OCI-LY7 (cell line): ENCODE data around the gene ARL2. TPM values are rescaled to one million over a fixed set of nuclear protein-coding genes. Genes with fewer than 3 reads are reported as not detected.

Experiments
- BruUV-seq: library from RNA; stranded (reverse); fragments of 400-500 nt; replicated peaks from 2 replicates; lab custom pipeline; 2021; lab: Mats Ljungman, UMichigan
- CTCF ChIA-PET: fragments of 300-600 bp; sonication (Branson Sonifier 250); formaldehyde crosslinking; loops from one replicate; lab custom pipeline; 2022; ENCODE audit warnings: antibody characterized with exemption; ENCODE audit not compliant: unreplicated experiment; lab: Charles Lee
- POLR2A ChIA-PET: fragments of 300-600 bp; sonication (Branson Sonifier 250); formaldehyde crosslinking; loops from one replicate; lab custom pipeline; 2022; ENCODE audit warnings: antibody characterized with exemption; lab: Charles Lee
- DNase-seq: peaks from one replicate; pipeline ENCODE4 v3.0.0-alpha.2; 2015; ENCODE audit warnings: low spot score
- H2AFZ ChIP-seq: fragments of 200-600 bp; sonication (generic), shearing (Covaris generic); 2 replicates; pipeline ENCODE4 v1.6.1; 2014; ENCODE audit warnings: mild to moderate bottlenecking, antibody characterized with exemption, low read length, moderate library complexity
- H3K27ac ChIP-seq: fragments of 200-600 bp; sonication (generic); 2 replicates; pipeline ENCODE4 v1.5.1; 2014; ENCODE audit warnings: mixed run types, low read depth, mild to moderate bottlenecking, moderate library complexity, low read length, inconsistent platforms; ENCODE audit not compliant: poor library complexity, severe bottlenecking
- H3K36me3 ChIP-seq: fragments of 200-600 bp; sonication (generic); 2 replicates; pipeline ENCODE4 v1.6.1; 2014; ENCODE audit warnings: mild to moderate bottlenecking, antibody characterized with exemption, low read length, moderate library complexity, mixed read lengths; ENCODE audit not compliant: insufficient read depth
- H3K4me1 ChIP-seq: fragments of 200-600 bp; sonication (generic); 2 replicates; pipeline ENCODE4 v1.5.1; 2014; ENCODE audit warnings: mild to moderate bottlenecking, low read length; ENCODE audit not compliant: insufficient read depth, poor library complexity, severe bottlenecking
- H3K4me2 ChIP-seq: fragments of 200-600 bp; sonication (generic); 2 replicates; pipeline ENCODE4 v1.6.1; 2014; ENCODE audit warnings: mild to moderate bottlenecking, low read length
- H3K4me3 ChIP-seq: fragments of 200-600 bp; sonication (generic); 2 replicates; pipeline ENCODE4 v1.5.1; 2014; ENCODE audit warnings: mild to moderate bottlenecking, low read depth, low read length; ENCODE audit not compliant: poor library complexity, severe bottlenecking
- H3K79me2 ChIP-seq: fragments of 200-600 bp; sonication (generic); 2 replicates; pipeline ENCODE4 v1.6.1; 2016; ENCODE audit warnings: low read depth, mild to moderate bottlenecking, low read length, moderate library complexity, mixed read lengths; ENCODE audit not compliant: insufficient read depth
- H3K9me2 ChIP-seq: fragments of 200-600 bp; sonication (generic); 2 replicates; pipeline ENCODE4 v1.6.1; 2016; ENCODE audit warnings: mild to moderate bottlenecking, low read length, mixed read lengths; ENCODE audit not compliant: insufficient read depth
- H3K9me3 ChIP-seq: fragments of 200-600 bp; sonication (generic); 2 replicates; pipeline ENCODE4 v1.6.1; 2014; ENCODE audit warnings: mild to moderate bottlenecking, mixed run types, low read length, mixed read lengths
- H4K20me1 ChIP-seq: fragments of 200-600 bp; sonication (generic); 2 replicates; pipeline ENCODE4 v1.6.1; 2014; ENCODE audit warnings: mild to moderate bottlenecking, antibody characterized with exemption, low read length, moderate library complexity, mixed read lengths; ENCODE audit not compliant: insufficient read depth
- EZH2phosphoT487 ChIP-seq: fragments of 200-600 bp; sonication (generic); IDR thresholded peaks from 2 replicates; pipeline ENCODE4 v1.6.1; 2018; ENCODE audit warnings: low read depth, borderline replicate concordance, mild to moderate bottlenecking, mixed run types, antibody characterized with exemption, low read length, moderate library complexity, mixed read lengths
- intact Hi-C: fragments of 100-400 bp; cut with micrococcal nuclease; formaldehyde crosslinking; loops from one replicate; pipeline ENCODE4 v1.10.0; 2022; ENCODE audit not compliant: unreplicated experiment
- total RNA-seq, 2 experiments: library from RNA; depleted of rRNA in 1 of 2; stranded (reverse); fragments of >200 nt in 1 of 2; shearing (Covaris generic) in 1 of 2; gene quantifications; 2 replicates each; pipeline ENCODE4 v1.2.3, GENCODE V29; 2014 to 2022
- TF ChIP-seq, protein P1 (sequence below): fragments of 200-600 bp; sonication (generic); conservative IDR thresholded peaks from 2 replicates; pipeline ENCODE4 v1.5.1; 2014; ENCODE audit warnings: mild to moderate bottlenecking, antibody characterized with exemption, low read length, moderate library complexity, mixed read lengths

ARL2 gene
- total RNA-seq, 2 experiments from 2014 or later = 95.9 to 130 TPM

DNA sequence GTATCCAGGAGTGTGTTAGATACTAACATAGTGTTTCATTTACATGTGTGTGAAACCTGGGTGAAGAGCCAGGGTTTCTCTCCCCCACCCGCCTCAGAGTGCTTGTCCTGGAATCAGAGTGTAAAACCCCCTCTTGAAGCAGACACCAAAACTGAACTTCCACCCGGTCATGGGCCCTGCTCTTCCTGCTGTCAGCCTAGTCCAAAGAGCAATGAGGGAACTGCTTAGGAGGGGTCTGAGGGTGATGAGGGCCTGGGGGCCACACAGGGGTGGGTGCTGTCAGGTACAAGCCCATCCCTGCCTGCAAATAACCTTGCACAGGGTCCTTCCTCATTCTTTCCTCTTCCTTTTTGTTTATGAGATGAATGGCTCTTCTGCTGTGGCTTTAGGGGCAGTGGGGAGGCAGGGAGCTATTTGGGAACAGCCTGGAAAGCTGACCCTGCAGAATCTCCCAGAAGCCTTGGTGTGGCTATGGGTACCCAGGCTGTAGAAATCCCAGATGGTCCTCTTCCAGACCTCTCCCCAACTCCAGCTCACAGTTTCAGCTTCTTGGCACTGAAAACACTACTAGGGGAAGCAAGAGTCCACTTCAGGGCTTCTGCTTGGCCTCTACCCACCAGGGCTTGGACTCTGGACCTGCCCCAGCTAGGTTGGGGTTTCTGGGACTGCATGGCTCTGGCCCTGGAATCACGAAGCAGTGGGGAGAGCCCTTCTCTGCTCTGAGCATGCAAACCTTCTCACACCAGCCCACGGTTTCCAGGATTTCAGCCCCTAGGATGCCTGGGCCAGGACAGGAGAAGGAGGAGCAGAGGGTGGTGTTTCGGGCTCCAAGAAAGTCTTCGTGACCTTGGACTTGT, 25.7 kb upstream of the ARL2 start:
- H3K27ac ChIP-seq = peak overlapping the region; percentile 79
- no peaks in the 10 kb centered on the region for H4K20me1 ChIP-seq
- peak overlapping the region; percentile 78 for H3K4me2 ChIP-seq
- H3K36me3 ChIP-seq = no peaks in the 10 kb centered on the region
- peaks cover 62% of the 10 kb centered on the region for H3K4me1 ChIP-seq
- ChIA-PET POLR2A (interaction anchor here (1.0 to 1.7 kb wide), 3 partner anchors 10 to 70 kb away, joined by 3 to 12 read pairs (median 5); no protein-coding TSS in a partner anchor), CTCF (interaction anchor here (0.6 kb wide), 1 partner anchor 9 kb away, joined by 3 read pairs; the partner anchor contains the start of gene BATF2)
- no peaks in the 10 kb centered on the region for H3K9me3 ChIP-seq
- no peak overlapping the region for H3K4me3 ChIP-seq
- H3K79me2 ChIP-seq = no peaks in the 10 kb centered on the region
- DNase-seq = peak; percentile 34
- no TSS peak for BruUV-seq
- H3K9me2 ChIP-seq = no peaks in the 10 kb centered on the region
- TF ChIP-seq EZH2phosphoT487 = no peak
- TF ChIP-seq, protein P1, sequence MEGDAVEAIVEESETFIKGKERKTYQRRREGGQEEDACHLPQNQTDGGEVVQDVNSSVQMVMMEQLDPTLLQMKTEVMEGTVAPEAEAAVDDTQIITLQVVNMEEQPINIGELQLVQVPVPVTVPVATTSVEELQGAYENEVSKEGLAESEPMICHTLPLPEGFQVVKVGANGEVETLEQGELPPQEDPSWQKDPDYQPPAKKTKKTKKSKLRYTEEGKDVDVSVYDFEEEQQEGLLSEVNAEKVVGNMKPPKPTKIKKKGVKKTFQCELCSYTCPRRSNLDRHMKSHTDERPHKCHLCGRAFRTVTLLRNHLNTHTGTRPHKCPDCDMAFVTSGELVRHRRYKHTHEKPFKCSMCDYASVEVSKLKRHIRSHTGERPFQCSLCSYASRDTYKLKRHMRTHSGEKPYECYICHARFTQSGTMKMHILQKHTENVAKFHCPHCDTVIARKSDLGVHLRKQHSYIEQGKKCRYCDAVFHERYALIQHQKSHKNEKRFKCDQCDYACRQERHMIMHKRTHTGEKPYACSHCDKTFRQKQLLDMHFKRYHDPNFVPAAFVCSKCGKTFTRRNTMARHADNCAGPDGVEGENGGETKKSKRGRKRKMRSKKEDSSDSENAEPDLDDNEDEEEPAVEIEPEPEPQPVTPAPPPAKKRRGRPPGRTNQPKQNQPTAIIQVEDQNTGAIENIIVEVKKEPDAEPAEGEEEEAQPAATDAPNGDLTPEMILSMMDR = no peak
- intact Hi-C loops = no loop called here
- peak overlapping the region; percentile 71 for H2AFZ ChIP-seq

DNA sequence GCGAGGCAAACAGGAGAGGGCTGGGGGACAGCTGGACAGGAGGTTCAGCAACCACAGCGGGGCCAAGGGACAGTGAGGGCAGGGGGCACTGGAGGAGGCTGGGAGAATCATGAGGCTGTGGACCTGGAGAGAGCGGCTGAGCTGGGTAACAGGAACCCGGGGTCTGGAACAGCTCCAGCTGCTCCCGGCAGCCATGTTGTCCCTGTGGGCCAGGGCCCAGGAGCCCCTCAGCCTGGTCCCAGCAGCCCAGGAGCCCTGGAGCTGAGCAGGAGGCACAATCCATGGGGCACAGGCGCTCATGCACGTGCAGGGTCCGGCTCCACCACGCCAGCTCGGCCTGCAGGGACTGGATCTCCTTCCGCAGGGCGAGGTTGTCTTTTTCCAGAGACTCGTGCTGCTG, 24.5 kb upstream of the ARL2 start:
- Histone ChIP-seq H3K9me3 (no peaks in the 10 kb centered on the region), H3K4me3 (peak overlapping the region; percentile 51), H4K20me1 (no peaks in the 10 kb centered on the region), H3K27ac (peak overlapping the region; percentile 79), H2AFZ (peak overlapping the region; percentile 75; the same call in 1 of the 2 replicates), H3K36me3 (no peaks in the 10 kb centered on the region), H3K4me2 (peak overlapping the region; percentile 78), H3K79me2 (no peaks in the 10 kb centered on the region), H3K4me1 (peaks cover 56% of the 10 kb centered on the region), H3K9me2 (no peaks in the 10 kb centered on the region)
- intact Hi-C loops = no loop called here
- POLR2A ChIA-PET = interaction anchor here (1.1 to 1.7 kb wide), 2 partner anchors 9 to 71 kb away, joined by 3 to 5 read pairs; no protein-coding TSS in a partner anchor
- TF ChIP-seq, protein P1 = no peak
- TF ChIP-seq EZH2phosphoT487 = no peak
- BruUV-seq = no TSS peak
- CTCF ChIA-PET = no interaction called here
- DNase-seq = no peak
